ENCODE measurements around the gene FBXL16.
A peak's percentile ranks its signal among the peaks of the same experiment; 100 is the strongest.

FBXL16 gene

DNA sequence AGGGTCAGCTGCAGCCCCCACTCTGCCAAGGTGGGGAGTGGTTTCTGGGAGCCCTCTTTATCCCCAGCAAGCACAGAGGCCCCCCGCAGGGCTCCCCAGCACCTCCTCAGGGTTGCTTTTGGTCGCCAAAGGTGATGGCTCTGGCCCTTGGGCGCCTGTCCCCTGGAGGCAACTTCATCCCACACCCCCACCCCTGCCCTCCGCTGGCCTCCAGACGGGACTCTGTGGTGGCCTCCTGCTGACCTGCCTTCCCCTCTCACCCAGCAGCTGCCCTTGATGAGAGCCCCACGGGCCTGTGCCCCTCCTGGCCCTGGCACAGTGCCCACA lies 45.5 kb downstream of the FBXL16 start:
- DNase-seq = no peak

DNA sequence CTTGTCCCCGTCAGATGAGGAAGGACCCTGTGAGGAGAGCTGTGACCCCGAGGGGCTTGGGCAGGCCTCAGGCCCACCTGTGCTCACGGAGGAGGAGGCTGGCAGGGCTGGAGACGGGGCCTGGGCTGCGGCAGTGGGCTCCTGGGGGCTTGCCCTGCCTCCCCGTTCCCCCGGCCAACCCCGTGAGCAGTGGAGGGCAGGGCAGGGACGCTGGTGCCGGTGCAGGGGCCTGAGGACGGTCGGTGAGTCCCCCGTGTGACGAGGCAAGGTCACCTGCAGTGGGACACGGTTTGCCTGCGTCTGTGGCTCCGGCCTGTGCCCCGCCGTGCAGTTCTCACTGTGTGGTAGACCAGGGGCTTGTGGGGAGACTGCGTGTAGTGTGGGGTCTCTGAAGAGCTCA lies 46.0 kb downstream of the FBXL16 start:
- DNase-seq = no peak

DNA sequence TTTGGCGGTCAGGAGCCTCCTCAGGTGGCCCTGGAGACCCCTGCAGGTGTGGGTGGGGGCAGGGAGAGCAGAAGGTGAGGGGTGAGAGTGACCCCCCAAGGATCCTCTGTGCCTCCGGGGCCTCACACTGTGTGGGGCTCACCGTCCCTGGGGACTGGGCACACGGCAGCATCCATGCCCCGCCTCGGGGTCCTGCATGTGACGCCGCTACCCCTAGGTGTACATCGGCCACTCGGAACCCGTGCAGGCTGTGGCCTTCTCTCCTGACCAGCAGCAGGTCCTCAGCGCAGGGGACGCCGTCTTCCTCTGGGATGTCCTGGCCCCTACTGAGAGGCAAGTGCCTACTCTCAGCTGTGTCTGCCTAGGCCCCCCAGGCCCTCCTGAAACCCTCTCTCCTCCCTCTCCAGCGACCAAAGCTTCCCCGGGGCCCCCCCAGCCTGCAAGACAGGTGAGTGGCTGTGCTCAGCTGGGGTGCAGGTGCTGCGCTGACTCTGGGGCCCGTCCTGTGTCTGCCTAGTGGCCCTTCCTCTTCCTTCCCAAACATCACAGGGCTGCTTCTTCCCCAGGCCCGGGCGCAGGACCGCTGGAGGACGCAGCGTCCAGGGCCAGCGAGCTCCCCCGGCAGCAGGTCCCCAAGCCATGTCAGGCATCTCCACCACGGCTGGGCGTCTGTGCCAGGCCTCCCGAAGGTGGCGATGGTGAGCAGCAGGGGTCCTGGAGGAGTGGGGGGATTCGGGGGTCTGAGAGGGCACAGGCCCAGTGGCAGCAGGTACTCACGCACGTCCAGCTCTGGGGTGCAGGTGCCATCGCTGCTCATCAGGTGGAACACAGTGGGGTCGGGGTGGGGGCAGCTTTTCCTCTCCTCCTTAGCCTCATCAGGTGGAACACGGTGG lies 46.7 kb downstream of the FBXL16 start:
- no peak for DNase-seq

DNA sequence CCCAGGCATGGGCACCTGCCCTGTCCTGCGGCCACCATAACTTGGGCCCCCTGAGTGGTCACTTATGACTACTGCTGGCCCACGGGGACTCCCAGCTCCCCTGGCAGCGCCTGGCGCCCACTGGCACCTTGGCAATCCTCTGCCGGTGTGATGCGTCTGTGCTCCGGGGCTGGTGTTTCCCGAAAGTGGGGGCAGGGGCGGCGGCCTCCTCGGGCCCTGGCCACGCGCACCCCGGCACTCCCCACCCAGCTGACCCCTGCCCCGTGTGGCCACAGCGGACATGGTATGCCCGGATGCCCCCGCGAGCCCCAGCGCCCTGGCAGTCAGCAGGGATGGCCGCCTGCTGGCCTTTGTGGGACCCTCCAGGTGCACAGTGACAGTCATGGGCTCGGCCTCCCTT lies 48.1 kb downstream of the FBXL16 start:
- DNase-seq = no peak

DNA sequence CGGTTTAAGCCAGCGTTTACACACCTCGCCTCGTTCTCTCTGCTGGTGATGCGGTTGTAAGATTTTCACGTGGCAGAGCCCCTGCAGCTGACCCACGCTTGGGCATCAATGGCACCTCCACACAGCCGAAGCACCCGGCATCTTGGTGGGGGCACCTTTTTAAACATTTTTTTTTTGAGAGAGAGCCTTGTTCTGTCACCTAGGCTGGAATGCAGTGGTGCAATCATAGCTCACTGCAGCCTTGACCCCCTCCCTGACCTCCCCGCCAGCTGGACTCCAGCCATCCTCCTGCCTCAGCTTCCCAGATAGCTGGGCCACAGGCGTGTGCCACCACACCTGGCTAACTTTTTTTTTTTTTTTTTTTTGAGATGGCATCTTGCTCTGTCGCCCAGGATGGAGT lies 51.6 kb downstream of the FBXL16 start:
- no peak for DNase-seq

DNA sequence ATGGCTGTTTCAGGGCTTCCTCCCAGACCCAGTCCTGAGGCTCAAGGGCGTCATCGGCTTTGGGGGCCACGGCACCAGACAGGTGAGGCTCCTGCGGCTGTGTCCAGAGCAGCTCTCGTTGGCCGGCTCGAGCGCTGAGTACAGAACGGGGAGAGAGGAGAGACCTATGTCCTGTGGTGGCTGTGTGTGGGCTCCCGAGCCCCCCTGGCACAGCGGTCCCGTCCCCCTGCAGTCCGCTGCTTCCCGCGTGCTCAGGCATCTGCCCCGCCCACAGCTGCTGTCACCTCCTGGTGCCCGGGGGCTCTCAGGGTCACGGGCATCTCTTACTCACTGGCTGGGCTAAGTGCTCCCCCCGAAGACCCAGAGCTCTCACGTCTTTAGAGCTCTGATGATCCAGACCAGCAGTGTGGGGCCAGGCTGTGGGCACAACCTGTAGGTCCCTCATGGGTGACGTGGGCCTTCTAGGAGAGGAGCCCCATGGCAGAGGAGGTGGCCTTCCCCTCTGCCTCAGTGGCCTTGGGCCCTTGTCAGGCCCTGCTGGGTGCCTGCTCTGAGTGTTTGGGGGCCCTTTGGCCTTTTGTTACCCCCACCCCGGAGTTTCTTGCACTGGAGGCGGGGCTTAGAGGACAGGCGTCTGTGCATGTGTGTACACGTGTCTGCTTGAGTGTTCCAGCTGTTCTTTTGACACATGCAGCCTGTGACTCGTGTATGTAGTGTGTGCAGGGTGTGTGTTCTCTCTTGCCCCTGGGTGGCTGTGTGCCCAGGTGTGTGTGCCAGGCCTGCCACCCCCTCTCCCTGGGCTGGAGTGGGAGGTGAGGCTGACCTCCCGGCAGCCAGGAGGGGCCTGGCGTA lies 52.9 kb downstream of the FBXL16 start:
- no peak for DNase-seq

DNA sequence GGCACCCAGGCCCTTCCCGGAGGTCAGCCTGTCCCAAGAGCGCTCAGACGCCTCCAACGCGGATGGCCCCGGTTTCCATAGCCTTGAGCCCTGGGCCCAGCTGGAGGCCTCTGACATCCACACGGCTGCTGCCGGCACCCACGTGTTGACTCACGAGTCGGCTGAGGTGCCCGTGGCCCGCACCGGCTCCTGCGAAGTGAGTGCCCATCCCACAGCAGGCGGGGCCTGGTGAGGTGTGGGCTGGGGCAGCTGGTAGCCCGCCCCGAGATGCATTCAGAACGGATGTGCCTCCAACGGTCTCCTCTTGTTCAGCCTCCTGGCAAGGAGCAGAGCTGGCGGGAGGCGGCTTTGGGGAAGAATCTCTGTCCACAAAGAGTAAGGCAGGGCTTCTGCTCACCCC lies 53.8 kb downstream of the FBXL16 start:
- no peak for DNase-seq

DNA sequence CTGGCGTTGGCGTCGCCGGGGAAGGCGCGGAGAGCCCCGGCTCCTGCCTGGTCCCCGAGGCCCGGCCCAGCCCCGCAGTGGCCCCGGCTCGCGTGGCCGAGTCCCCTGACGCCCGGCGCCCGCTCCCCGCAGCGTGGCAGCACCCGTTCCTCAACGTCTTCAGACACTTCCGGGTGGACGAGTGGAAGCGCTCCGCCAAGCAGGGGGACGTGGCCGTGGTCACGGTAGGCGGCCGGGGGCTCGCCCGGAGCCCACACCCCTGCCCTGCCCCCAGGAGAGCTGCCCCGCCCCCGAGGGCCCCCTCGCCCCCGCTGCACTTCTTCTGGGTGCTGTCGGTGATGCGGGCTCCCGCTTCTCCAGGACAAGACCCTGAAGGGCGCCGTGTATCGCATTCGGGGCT lies 56.0 kb downstream of the FBXL16 start:
- no peak for DNase-seq

DNA sequence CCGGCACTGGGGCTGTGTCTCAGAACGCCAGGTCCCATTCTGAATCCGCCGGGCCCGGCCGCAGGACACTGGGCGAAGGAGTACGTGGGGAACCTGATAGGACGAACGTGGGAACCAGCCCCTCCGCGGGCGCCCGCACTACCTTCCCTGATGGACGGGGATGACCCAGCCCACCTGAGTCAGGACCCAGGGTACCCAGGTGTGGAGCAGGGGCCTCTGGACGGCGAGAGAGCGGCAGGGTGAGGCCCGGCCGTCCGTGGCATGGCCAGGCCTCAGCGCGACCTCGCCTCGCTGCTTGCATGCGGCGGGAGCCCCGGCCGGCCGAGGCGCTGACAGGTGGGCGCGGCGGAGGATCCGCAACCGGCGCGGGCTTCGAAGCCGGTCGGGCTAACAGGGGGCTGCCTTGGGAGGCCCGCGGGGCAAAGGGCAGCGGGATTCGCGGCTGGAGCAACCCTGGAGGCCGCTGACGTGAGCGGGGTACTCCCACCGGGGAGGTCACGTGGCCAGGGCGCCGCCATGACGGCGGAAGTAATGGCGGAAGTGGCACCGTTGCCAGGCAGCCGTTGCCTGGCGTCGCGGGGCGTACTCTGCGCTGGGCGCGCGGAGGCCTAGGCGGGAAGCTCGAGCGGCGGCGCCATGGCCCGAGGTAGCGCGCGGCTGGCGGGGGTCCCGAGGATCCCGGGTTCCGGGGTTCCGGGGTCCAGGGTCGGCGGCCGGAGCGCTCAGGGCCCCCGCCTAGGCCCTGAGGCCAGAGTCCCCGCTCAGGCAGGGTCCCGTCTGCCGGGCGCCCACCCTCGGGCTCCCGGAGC lies 56.6 kb downstream of the FBXL16 start, which contains the start of gene WDR90:
Gene WDR90, plus strand, starts transcription at position 585 of the 809 bp plus-strand sequence. Its CDS starts 52 bp downstream, at position 637.
- peak; percentile 95 for DNase-seq

DNA sequence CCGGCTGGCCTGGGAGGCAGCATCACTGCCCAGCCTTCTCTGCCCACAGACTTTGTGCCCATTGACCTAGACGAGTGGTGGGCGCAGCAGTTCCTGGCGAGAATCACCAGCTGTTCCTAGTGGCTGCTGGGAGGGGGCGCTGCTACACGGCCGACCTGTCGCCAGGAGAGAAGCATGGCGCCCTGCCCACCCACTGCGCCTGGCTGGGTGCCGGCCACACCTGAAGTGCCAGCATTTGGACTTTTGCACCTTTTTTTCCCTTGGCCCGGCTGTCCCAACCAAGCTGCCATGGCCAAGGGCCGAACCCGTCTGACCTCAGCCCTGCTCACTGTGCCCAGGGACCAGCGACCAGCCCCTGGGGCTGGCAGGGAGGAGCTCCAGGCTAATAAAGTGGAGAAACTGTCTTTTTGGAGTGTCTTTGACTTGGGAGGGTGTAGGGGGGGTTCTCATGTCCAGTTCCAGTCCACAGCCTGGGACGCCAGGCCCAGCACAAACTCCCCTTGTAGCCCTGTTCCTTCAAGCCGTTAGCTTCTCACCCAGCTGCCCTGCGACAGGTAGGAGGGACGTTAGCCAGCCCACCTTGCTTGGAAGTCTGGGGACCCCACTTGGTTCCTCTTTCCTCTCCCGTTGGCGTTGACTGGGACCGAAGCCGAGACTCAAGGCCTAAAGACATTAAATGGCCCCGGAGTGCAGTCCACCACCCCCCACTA lies 57.4 kb downstream of the FBXL16 start:
- DNase-seq = no peak

DNA sequence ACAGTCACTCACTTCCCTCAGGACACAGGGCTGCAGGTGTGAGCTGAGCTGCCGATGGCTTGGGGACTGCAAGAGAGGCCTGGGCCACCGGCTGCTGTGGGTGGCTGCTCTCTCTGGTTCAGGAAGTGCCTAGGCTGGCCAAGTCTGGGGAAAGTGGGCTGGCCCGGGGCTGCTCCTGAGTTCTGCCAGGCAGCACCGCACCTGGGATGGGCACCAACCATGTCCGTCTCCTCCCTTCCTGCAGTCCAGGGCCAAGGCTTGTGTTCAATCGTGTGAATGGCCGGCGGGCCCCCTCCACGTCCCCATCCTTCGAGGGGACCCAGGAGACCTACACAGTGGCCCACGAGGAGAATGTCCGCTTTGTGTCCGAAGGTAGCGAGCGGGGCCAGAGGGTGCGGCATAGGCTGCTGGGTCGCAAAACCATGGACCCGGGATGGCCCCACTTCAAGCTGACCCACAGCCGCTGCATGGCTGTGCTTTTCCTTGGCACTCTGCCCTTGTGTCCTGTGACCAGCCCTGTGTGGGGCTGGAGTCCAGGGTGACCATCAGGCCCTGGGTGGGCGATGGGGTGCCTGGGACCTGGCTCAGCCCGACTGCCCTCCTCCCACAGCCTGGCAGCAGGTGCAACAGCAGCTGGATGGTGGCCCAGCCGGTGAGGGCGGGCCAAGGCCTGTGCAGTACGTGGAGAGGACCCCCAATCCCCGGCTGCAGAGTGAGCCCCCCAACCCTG lies 58.3 kb downstream of the FBXL16 start:
- no peak for DNase-seq

DNA sequence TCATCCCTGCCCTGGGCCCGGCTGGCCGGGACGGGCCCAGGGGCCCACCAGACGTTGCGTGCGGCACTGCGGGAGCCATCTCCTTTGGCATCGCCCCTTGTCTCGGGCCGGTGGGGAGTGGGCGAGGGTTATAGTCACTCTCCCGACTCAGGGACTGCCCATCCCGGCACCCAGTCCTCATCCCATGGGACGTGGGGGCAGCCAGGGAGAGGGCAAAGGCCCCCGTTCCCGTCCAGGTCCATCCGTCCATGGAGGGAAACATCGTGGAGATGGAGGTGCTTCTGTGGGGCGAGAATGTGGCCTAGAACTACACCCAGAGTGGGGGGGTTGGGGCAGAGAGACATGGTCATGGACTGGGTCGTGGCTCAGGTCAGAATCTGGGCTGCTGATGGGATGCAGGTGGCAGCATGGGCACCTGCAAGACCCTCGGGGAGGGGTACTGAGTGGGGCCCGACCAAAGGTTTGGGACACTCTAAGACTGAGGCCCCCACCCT lies 58.9 kb downstream of the FBXL16 start:
- DNase-seq = no peak

DNA sequence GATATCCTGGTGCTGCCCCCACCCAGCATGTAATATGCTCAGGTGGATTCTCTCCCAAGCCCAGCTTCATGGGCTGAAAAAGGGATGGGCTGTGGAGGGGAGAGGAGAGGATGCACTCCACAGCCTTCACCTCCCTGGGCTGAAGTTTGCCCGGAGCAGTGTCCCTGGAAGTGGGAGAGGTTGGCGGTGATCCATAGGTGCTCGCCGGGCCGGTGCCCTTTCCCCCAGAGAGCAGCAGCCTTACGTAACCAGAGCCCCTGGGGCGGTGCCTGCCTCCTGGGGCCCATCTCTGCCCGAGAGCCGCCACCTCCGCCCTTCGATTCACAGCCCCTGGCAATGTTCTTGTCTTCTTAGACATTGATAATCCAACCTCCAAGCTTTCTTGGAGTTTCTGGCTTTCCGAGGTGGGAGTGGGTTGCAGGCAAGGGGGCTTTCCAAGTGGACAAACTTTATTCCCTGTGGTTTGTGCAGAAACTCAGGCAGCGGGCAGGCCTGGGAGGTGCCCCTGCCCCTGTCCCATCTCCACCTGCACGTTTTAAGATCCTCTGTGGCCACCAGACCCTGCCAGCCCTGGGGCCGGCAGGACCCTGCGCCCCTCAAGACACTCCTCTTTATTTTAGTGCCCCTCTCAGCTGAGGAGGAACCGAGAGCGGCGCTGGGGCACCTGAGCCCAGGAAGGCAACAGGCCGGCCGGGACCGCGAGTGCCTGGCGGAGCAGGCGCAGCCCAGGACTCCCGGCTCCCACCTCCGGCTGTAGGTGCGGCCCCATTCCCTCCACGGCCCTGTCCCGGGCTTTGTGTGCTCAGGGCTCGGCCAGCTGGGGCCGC lies 59.5 kb downstream of the FBXL16 start:
- DNase-seq = no peak

DNA sequence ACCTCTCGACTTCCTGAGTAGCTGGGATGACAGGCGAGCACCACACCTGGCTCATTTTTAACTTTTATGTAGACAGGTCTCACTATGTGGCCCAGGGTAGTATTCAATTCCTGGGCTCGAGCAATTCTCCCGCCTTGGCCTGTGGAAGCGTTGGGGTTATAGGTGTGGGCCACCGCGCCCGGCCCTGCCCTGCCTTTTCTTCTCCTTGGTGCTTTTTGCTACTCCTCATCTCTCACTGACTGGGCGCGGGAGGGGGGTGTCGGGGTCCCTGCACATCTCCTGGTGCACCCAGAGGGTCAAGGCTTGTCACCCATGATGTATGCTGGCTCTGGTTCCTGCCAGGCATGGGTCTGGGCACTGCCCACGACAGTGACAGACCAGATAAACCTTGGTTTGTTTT lies 61.0 kb downstream of the FBXL16 start:
- no peak for DNase-seq

DNA sequence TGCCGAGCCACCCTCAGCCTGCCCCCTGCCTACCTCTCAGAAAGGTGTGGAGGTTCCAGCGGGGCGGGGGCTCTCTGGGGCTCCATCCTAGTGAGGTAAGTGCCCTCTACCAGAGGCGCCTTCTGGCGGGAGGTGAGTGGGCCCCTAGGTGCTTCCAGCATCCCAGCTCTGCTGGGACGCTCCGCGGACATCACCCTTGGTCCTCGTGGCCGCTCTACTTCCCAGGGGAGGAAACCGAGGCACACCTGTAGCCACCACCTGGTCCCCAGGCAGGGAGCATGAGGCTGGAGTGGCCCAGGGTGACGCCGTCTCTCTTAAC lies 62.6 kb downstream of the FBXL16 start:
- DNase-seq = no peak

All from femur (tissue), 1 donor.